Upper lobe of left lung (tissue), 6 donors: ENCODE results near the gene CCDC136. TPM values are rescaled to one million over a fixed set of nuclear protein-coding genes. Genes with fewer than 3 reads are reported as not detected.

ENCODE experiments used
- ATAC-seq, 2 donors: fragments of 200-7000 bp; cut with Tn5 transposase; one replicate each; pipeline ENCODE4 v1.9.1; 2022; ENCODE audit warnings: mild to moderate bottlenecking in 2 of 2, moderate library complexity in 2 of 2; ENCODE audit not compliant: low FRiP score in 2 of 2
- DNase-seq, 2 donors: peaks; one replicate each; pipeline ENCODE4 v3.0.0-alpha.2; 2019 to 2020
- H3K27ac ChIP-seq, 4 donors: fragments of 200-600 bp; sonication (generic); one replicate each; pipeline ENCODE4 v1.5.1; 2016 to 2019
- H3K27me3 ChIP-seq, 4 donors: fragments of 200-600 bp; sonication (generic); one replicate each; pipeline ENCODE4 v1.5.1; 2017 to 2019
- H3K36me3 ChIP-seq, 4 donors: fragments of 200-600 bp; sonication (generic); one replicate each; pipeline ENCODE4 v1.5.1; 2016 to 2019
- H3K4me1 ChIP-seq, 4 donors: fragments of 200-600 bp; sonication (generic); one replicate each; pipeline ENCODE4 v1.5.1; 2018 to 2019
- H3K4me3 ChIP-seq, 4 donors: fragments of 200-600 bp; sonication (generic); one replicate each; pipeline ENCODE4 v1.5.1; 2017 to 2019; ENCODE audit warnings: mild to moderate bottlenecking in 2 of 4, moderate library complexity in 1 of 4
- H3K9me3 ChIP-seq, 4 donors: fragments of 200-600 bp; sonication (generic); one replicate each; pipeline ENCODE4 v1.5.1; 2018 to 2019
- EP300 ChIP-seq, 4 donors: sonication (generic); formaldehyde crosslinking; IDR thresholded peaks; one replicate each; pipeline ENCODE4 v1.5.1; 2017; ENCODE audit warnings: antibody characterized with exemption in 4 of 4, control low read depth in 2 of 4
- POLR2A ChIP-seq, 4 donors: fragments of 450-650 bp; IDR thresholded peaks; one replicate each; pipeline ENCODE4 v1.5.1; 2016 to 2017; ENCODE audit warnings: antibody characterized with exemption in 4 of 4, mild to moderate bottlenecking in 2 of 4
- POLR2AphosphoS5 ChIP-seq, 2 donors: sonication (generic); formaldehyde crosslinking; IDR thresholded peaks; one replicate each; pipeline ENCODE4 v1.5.1; 2017; ENCODE audit warnings: antibody characterized with exemption in 2 of 2
- WGBS, 2 donors: methylation state at CpG; one replicate each; pipeline ENCODE4 v1.1.5; 2017 to 2018; 5-methylcytosine and 5-hydroxymethylcytosine counted together
- total RNA-seq, 6 donors: library from RNA; depleted of rRNA in 4 of 6; stranded (reverse); fragments of >200 nt in 4 of 6; gene quantifications; one replicate each; pipeline versions ENCODE4 v1.1.0 to v1.2.1, GENCODE V29; 2016 to 2021
- TF ChIP-seq, protein P1 (sequence below), 6 experiments: fragments of 450-650 bp in 4 of 6; fragments of 200-600 bp in 2 of 6; sonication (generic) in 2 of 6; IDR thresholded peaks; one replicate each; pipeline ENCODE4 v1.5.1; 2016 to 2019; ENCODE audit warnings: antibody characterized with exemption in 6 of 6
- donor health status: DM: no; HTN: no; CAD: no; lungs with moderate emphysema.
- donor health status: DM: no; HTN: yes; CAD: no; lungs with severe emphysema.

The CCDC136 gene
- total RNA-seq, 6 donors from 2014 or later, result 0.46 to 7.2 (median 2.2) TPM

DNA sequence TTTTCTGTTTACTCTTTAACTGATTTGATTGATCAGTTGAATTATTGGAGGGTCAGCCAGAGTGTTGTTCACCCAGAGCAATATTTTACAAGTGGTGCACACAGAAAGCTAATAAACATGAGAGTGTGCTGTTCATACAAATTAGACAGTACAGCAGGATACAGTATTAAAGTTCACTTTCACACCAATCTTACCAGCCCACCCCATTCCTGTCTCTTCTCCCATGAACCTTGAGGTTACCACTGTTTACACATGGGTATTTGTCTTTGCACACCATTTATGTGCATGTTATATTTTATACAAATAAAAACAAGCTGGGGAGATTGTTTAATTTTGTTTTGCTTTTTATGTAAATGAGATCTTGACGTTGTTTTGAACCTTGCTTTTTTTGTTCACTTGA lies 46.1 kb upstream of the CCDC136 start:
- H3K4me1 ChIP-seq, result peaks cover 7 to 31% (median 17%) of the 10 kb centered on the region in 4 donors
- 74 to 83% methylated on average over 1 of the region's 1 CpG for WGBS, 2 donors
- H3K27me3 ChIP-seq, result no peaks in the 10 kb centered on the region
- no peak for DNase-seq
- H3K4me3 ChIP-seq, result no peak overlapping the region
- H3K9me3 ChIP-seq, result no peaks in the 10 kb centered on the region
- H3K27ac ChIP-seq, result no peak overlapping the region
- no peak for TF ChIP-seq EP300 (IDR thresholded peaks at IDR 0.05)
- TF ChIP-seq POLR2A (IDR thresholded peaks at IDR 0.05), result no peak
- TF ChIP-seq, protein P1, sequence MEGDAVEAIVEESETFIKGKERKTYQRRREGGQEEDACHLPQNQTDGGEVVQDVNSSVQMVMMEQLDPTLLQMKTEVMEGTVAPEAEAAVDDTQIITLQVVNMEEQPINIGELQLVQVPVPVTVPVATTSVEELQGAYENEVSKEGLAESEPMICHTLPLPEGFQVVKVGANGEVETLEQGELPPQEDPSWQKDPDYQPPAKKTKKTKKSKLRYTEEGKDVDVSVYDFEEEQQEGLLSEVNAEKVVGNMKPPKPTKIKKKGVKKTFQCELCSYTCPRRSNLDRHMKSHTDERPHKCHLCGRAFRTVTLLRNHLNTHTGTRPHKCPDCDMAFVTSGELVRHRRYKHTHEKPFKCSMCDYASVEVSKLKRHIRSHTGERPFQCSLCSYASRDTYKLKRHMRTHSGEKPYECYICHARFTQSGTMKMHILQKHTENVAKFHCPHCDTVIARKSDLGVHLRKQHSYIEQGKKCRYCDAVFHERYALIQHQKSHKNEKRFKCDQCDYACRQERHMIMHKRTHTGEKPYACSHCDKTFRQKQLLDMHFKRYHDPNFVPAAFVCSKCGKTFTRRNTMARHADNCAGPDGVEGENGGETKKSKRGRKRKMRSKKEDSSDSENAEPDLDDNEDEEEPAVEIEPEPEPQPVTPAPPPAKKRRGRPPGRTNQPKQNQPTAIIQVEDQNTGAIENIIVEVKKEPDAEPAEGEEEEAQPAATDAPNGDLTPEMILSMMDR (IDR thresholded peaks at IDR 0.05), result no peak
- no peak for TF ChIP-seq POLR2AphosphoS5 (IDR thresholded peaks at IDR 0.05)
- no peak for ATAC-seq
- H3K36me3 ChIP-seq, result peaks cover 11 to 31% (median 16%) of the 10 kb centered on the region in 4 donors

DNA sequence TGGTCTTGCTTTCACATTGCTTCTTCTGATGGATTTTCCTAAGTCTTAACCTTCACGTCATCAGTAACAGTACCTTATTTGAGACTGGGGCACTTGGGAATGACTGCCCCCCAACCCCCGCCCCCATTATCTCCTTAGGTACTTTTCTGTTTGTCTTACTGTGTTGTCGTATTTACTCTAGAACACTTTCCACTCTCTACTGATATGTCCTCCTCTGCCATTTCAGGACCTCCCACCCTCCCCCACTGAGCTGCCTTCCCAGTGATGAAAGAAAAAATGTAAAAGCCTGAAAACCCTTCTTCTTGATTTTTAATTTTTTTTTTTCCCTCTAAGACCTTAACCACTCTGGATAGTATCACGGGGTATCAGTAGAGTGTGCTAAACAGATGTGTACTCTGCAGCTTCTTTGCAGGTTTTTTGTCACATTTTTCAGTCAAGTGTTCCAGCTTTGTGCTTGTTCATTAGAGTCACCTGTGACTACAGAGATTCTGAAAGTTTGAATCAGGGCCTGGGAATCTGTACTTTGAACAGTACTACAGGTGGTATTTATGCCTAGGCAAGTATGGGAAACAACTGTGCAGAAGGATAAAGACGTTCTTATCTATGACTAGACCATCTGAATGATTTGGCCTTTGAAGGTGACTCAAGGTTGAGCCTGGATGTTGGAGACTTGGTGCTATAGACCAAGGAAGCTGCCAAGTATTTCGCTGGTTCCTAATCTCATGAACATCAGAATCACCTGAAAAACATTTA lies 44.3 kb upstream of the CCDC136 start:
- WGBS, 2 donors, result 77 to 85% methylated on average over 6 of the region's 6 CpGs
- peaks cover 11 to 47% (median 23%) of the 10 kb centered on the region in 4 donors for H3K36me3 ChIP-seq
- peaks cover 0 to 13% (median 0%) of the 10 kb centered on the region in 4 donors for H3K4me1 ChIP-seq
- H3K27ac ChIP-seq, result no peak overlapping the region
- DNase-seq (no peak), ATAC-seq (no peak)
- H3K9me3 ChIP-seq, result no peaks in the 10 kb centered on the region
- H3K4me3 ChIP-seq, result no peak overlapping the region
- TF ChIP-seq POLR2AphosphoS5 (IDR thresholded peaks at IDR 0.05), result no peak
- no peak for TF ChIP-seq EP300 (IDR thresholded peaks at IDR 0.05)
- H3K27me3 ChIP-seq, result no peaks in the 10 kb centered on the region

GRCh38 chr7:128752251-128752650 lies 39.5 kb upstream of the CCDC136 start:
- H3K27me3 ChIP-seq, result no peaks in the 10 kb centered on the region
- TF ChIP-seq EP300 (IDR thresholded peaks at IDR 0.05) (no peak), POLR2A (IDR thresholded peaks at IDR 0.05) (no peak), POLR2AphosphoS5 (IDR thresholded peaks at IDR 0.05) (no peak)
- TF ChIP-seq, protein P1 (IDR thresholded peaks at IDR 0.05), result no peak
- peaks cover 0 to 13% (median 9%) of the 10 kb centered on the region in 4 donors for H3K4me1 ChIP-seq
- WGBS, 2 donors, result 90 to 95% methylated on average over 1 of the region's 1 CpG
- H3K4me3 ChIP-seq, result no peak overlapping the region
- H3K9me3 ChIP-seq, result no peaks in the 10 kb centered on the region
- no peak overlapping the region for H3K27ac ChIP-seq
- peaks cover 11 to 92% (median 35%) of the 10 kb centered on the region in 4 donors for H3K36me3 ChIP-seq
- DNase-seq (no peak), ATAC-seq (no peak)

GRCh38 chr7:128755075-128755818 lies 36.5 kb upstream of the CCDC136 start:
- no peak overlapping the region for H3K4me3 ChIP-seq
- ATAC-seq, result no peak
- no peak for DNase-seq
- peaks cover 0 to 13% (median 9%) of the 10 kb centered on the region in 4 donors for H3K4me1 ChIP-seq
- 94 to 95% methylated on average over 2 of the region's 2 CpGs for WGBS, 2 donors
- no peaks in the 10 kb centered on the region for H3K9me3 ChIP-seq
- H3K27ac ChIP-seq, result no peak overlapping the region
- H3K36me3 ChIP-seq, result peaks cover 11 to 92% (median 38%) of the 10 kb centered on the region in 4 donors
- TF ChIP-seq EP300 (IDR thresholded peaks at IDR 0.05), result no peak
- TF ChIP-seq POLR2A (IDR thresholded peaks at IDR 0.05), result no peak
- H3K27me3 ChIP-seq, result no peaks in the 10 kb centered on the region

- DNase-seq (no peak), ATAC-seq (peak in 1 of 2 donors; percentile 74)
- TF ChIP-seq EP300 (IDR thresholded peaks at IDR 0.05), result no peak
- no peak for TF ChIP-seq POLR2A (IDR thresholded peaks at IDR 0.05)
- TF ChIP-seq, protein P1 (IDR thresholded peaks at IDR 0.05), result no peak
- no peak for TF ChIP-seq POLR2AphosphoS5 (IDR thresholded peaks at IDR 0.05)
- H3K36me3 ChIP-seq, result peaks cover 11 to 92% (median 43%) of the 10 kb centered on the region in 4 donors
- WGBS, 2 donors, result 68 to 75% methylated on average over 5 of the region's 5 CpGs
- peaks cover 0 to 13% (median 9%) of the 10 kb centered on the region in 4 donors for H3K4me1 ChIP-seq
- H3K4me3 ChIP-seq, result no peak overlapping the region
- H3K27ac ChIP-seq, result no peak overlapping the region
- H3K27me3 ChIP-seq, result no peaks in the 10 kb centered on the region
- H3K9me3 ChIP-seq, result no peaks in the 10 kb centered on the region
Observed at GRCh38 chr7:128755819-128756476, 35.8 kb upstream of the CCDC136 start.
